ENCODE data around the gene DLG2. TPM values are rescaled to one million over a fixed set of nuclear protein-coding genes. Genes with fewer than 3 reads are reported as not detected.
"Not testable (repeated sequence)": the region's sequence is repeated elsewhere in the genome, so short reads cannot be mapped to it uniquely, and the experiment has no call there.

DLG2 gene
- total RNA-seq, 2 donors from 2014 or later: 3.8 to 16.4 TPM

GRCh38 chr11:84847842-84848241, 779.3 kb downstream of the DLG2 start:
- H3K4me3 ChIP-seq: no peak overlapping the region
- H3K4me1 ChIP-seq (ENCODE audit: control insufficient read depth in 1 of 2, low read depth in 2 of 2): no peaks in the 10 kb centered on the region
- no peaks in the 10 kb centered on the region for H3K27me3 ChIP-seq (replicated peaks; ENCODE audit: insufficient read depth)
- no peak for TF ChIP-seq CTCF (IDR thresholded peaks at IDR 0.05)
- H3K36me3 ChIP-seq: no peaks in the 10 kb centered on the region
- no peak for ATAC-seq (ENCODE audit: insufficient number of reproducible peaks, low FRiP score, low read depth)
- no peaks in the 10 kb centered on the region for H3K9me3 ChIP-seq
- no peak overlapping the region for H3K27ac ChIP-seq
- no peak for DNase-seq (ENCODE audit: low spot score)

GRCh38 chr11:84840201-84840600, 786.9 kb downstream of the DLG2 start:
- not testable (repeated sequence) for H3K27ac ChIP-seq; H3K9me3 ChIP-seq; H3K4me1 ChIP-seq (ENCODE audit: control insufficient read depth in 1 of 2, low read depth in 2 of 2); ATAC-seq (ENCODE audit: insufficient number of reproducible peaks, low FRiP score, low read depth); H3K4me3 ChIP-seq; H3K36me3 ChIP-seq; DNase-seq (ENCODE audit: low spot score); H3K27me3 ChIP-seq (replicated peaks; ENCODE audit: insufficient read depth)

GRCh38 chr11:84837402-84838069, 789.6 kb downstream of the DLG2 start:
- no peaks in the 10 kb centered on the region for H3K36me3 ChIP-seq
- H3K9me3 ChIP-seq: no peaks in the 10 kb centered on the region
- no peak for ATAC-seq (ENCODE audit: insufficient number of reproducible peaks, low FRiP score, low read depth)
- no peaks in the 10 kb centered on the region for H3K27me3 ChIP-seq (replicated peaks; ENCODE audit: insufficient read depth)
- H3K27ac ChIP-seq: no peak overlapping the region
- no peaks in the 10 kb centered on the region for H3K4me1 ChIP-seq (ENCODE audit: control insufficient read depth in 1 of 2, low read depth in 2 of 2)
- no peak for DNase-seq (ENCODE audit: low spot score)
- no peak for TF ChIP-seq CTCF (IDR thresholded peaks at IDR 0.05)
- no peak overlapping the region for H3K4me3 ChIP-seq

- no peak overlapping the region for H3K27ac ChIP-seq
- ATAC-seq (ENCODE audit: insufficient number of reproducible peaks, low FRiP score, low read depth): no peak
These were observed 790.8 kb downstream of the DLG2 start for GRCh38 chr11:84836371-84836770.

GRCh38 chr11:84833488-84834088, 793.6 kb downstream of the DLG2 start:
- Histone ChIP-seq H3K4me1 (ENCODE audit: control insufficient read depth in 1 of 2, low read depth in 2 of 2) (no peaks in the 10 kb centered on the region), H3K27ac (no peak overlapping the region), H3K9me3 (no peaks in the 10 kb centered on the region), H3K36me3 (no peaks in the 10 kb centered on the region), H3K4me3 (no peak overlapping the region), H3K27me3 (replicated peaks; ENCODE audit: insufficient read depth) (no peaks in the 10 kb centered on the region)
- DNase-seq (ENCODE audit: low spot score): no peak
- no peak for TF ChIP-seq CTCF (IDR thresholded peaks at IDR 0.05)
- ATAC-seq (ENCODE audit: insufficient number of reproducible peaks, low FRiP score, low read depth): no peak

More at GRCh38 chr11:84836371-84836770, 790.8 kb downstream of the DLG2 start:
- TF ChIP-seq CTCF (IDR thresholded peaks at IDR 0.05): no peak
- H3K4me3 ChIP-seq: no peak overlapping the region
- H3K27me3 ChIP-seq (replicated peaks; ENCODE audit: insufficient read depth): no peaks in the 10 kb centered on the region
- H3K9me3 ChIP-seq: no peaks in the 10 kb centered on the region
- no peak for DNase-seq (ENCODE audit: low spot score)
- H3K36me3 ChIP-seq: no peaks in the 10 kb centered on the region
- no peaks in the 10 kb centered on the region for H3K4me1 ChIP-seq (ENCODE audit: control insufficient read depth in 1 of 2, low read depth in 2 of 2)

Data from thoracic aorta (tissue), 2 donors.